Rectal smooth muscle tissue (tissue), 1 donor: ENCODE results near the gene NFKB1.

Source experiments
- H3K27ac ChIP-seq: one replicate; pipeline ENCODE4 v1.7.0; 2013; ENCODE audit warnings: low read depth, low read length, inconsistent platforms
- H3K27me3 ChIP-seq: one replicate; pipeline ENCODE4 v1.7.0; 2013; ENCODE audit warnings: low read length; ENCODE audit not compliant: control insufficient read depth, insufficient read depth
- H3K36me3 ChIP-seq: one replicate; pipeline ENCODE4 v1.7.0; 2013; ENCODE audit warnings: low read length; ENCODE audit not compliant: control insufficient read depth, insufficient read depth
- H3K4me1 ChIP-seq: one replicate; pipeline ENCODE4 v1.7.0; 2013; ENCODE audit warnings: low read length; ENCODE audit not compliant: control insufficient read depth, insufficient read depth
- H3K4me3 ChIP-seq: one replicate; pipeline ENCODE4 v1.7.0; 2013; ENCODE audit warnings: low read length
- H3K9ac ChIP-seq: one replicate; pipeline ENCODE4 v1.7.0; 2013; ENCODE audit warnings: low read length

Gene NFKB1

GRCh38 chr4:102503301-102503746 lies 2.2 kb downstream of the NFKB1 start:
- no peak overlapping the region for H3K27ac ChIP-seq
- H3K27me3 ChIP-seq = no peaks in the 10 kb centered on the region
- H3K36me3 ChIP-seq = no peaks in the 10 kb centered on the region
- H3K4me1 ChIP-seq = peaks cover 16% of the 10 kb centered on the region
- peak overlapping the region; percentile 40 for H3K4me3 ChIP-seq
- H3K9ac ChIP-seq = no peak overlapping the region

- Histone ChIP-seq H3K4me1 (peaks cover 16% of the 10 kb centered on the region), H3K4me3 (peak overlapping the region; percentile 40), H3K36me3 (no peaks in the 10 kb centered on the region), H3K27me3 (no peaks in the 10 kb centered on the region), H3K9ac (no peak overlapping the region), H3K27ac (no peak overlapping the region)
Measured at GRCh38 chr4:102503831-102504786, 3.0 kb downstream of the NFKB1 start.

GRCh38 chr4:102504941-102505340 lies 3.8 kb downstream of the NFKB1 start:
- H3K9ac ChIP-seq = no peak overlapping the region
- no peaks in the 10 kb centered on the region for H3K27me3 ChIP-seq
- H3K4me1 ChIP-seq = peaks cover 14% of the 10 kb centered on the region
- H3K27ac ChIP-seq = no peak overlapping the region
- H3K4me3 ChIP-seq = no peak overlapping the region
- H3K36me3 ChIP-seq = no peaks in the 10 kb centered on the region

DNA sequence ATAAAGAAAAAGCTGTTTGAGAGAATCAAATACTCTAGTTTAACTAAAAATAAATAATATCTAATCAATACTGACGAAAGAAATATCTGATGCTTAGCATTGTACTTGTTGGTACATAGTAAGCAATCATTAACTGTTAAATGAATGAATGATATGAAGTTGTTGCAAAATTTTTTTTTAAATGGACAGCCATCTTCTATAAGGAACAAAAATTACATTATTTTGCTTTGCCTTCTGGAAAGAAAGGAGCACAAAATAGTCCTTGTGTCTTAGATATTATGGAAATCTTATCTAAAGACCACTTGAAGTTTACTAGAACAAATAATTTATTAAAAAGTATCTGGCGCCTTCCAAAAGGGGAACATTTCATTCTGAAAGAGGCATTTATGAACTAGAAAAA lies 4.5 kb downstream of the NFKB1 start:
- Histone ChIP-seq H3K27me3 (no peaks in the 10 kb centered on the region), H3K27ac (no peak overlapping the region), H3K36me3 (no peaks in the 10 kb centered on the region), H3K4me1 (peaks cover 11% of the 10 kb centered on the region), H3K4me3 (no peak overlapping the region), H3K9ac (no peak overlapping the region)

DNA sequence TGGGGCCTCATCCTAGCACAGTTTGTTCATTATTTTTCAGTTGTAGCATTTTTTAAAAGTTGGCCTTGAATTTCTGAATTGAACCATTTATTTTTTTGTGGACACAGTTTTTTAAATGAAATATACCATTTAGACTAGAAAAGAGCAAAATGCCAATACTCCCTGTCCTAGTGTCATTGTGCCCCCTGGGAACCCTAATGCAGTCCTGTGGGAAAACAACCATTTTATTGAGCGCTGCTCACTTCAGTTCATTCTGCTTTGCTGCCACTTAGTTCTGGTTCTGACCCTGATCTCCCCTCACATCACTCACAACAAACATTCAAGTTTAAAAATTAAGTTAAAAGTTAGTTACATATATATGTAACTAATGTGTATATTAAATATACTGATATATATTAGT lies 5.4 kb downstream of the NFKB1 start:
- H3K4me3 ChIP-seq = no peak overlapping the region
- H3K9ac ChIP-seq = no peak overlapping the region
- no peaks in the 10 kb centered on the region for H3K36me3 ChIP-seq
- no peaks in the 10 kb centered on the region for H3K27me3 ChIP-seq
- H3K4me1 ChIP-seq = peaks cover 11% of the 10 kb centered on the region
- H3K27ac ChIP-seq = no peak overlapping the region

- no peak overlapping the region for H3K9ac ChIP-seq
- H3K4me1 ChIP-seq = no peaks in the 10 kb centered on the region
- no peak overlapping the region for H3K27ac ChIP-seq
- H3K36me3 ChIP-seq = no peaks in the 10 kb centered on the region
- H3K27me3 ChIP-seq = no peaks in the 10 kb centered on the region
- no peak overlapping the region for H3K4me3 ChIP-seq
Measured at GRCh38 chr4:102511830-102512605, 10.9 kb downstream of the NFKB1 start.

GRCh38 chr4:102514298-102514964 lies 13.3 kb downstream of the NFKB1 start:
- no peak overlapping the region for H3K4me3 ChIP-seq
- H3K4me1 ChIP-seq = peaks cover 8% of the 10 kb centered on the region
- H3K9ac ChIP-seq = no peak overlapping the region
- no peaks in the 10 kb centered on the region for H3K36me3 ChIP-seq
- no peaks in the 10 kb centered on the region for H3K27me3 ChIP-seq
- no peak overlapping the region for H3K27ac ChIP-seq

DNA sequence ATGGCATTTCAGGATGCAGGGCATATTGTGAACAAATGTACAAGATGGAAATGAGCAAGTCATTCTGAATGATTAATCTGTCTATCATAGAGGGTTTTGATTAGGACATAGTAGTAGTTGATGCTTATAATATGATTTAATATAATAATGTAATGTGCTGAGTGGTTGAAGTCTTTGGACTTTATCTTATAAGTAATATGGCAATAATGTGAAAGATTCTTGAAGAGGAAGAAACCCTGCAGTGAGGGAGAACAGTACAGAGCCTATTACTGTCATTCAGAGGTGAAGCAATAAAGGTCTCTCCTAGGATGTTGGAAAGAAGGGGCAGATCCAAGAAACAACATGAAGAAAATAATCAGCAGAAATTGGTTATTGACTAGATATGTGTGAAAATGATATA lies 16.6 kb downstream of the NFKB1 start:
- no peak overlapping the region for H3K4me3 ChIP-seq
- H3K9ac ChIP-seq = no peak overlapping the region
- peaks cover 8% of the 10 kb centered on the region for H3K4me1 ChIP-seq
- H3K36me3 ChIP-seq = no peaks in the 10 kb centered on the region
- no peak overlapping the region for H3K27ac ChIP-seq
- H3K27me3 ChIP-seq = no peaks in the 10 kb centered on the region

GRCh38 chr4:102518703-102519131 lies 17.6 kb downstream of the NFKB1 start:
- Histone ChIP-seq H3K36me3 (no peaks in the 10 kb centered on the region), H3K27me3 (no peaks in the 10 kb centered on the region), H3K27ac (no peak overlapping the region), H3K4me3 (no peak overlapping the region), H3K9ac (no peak overlapping the region), H3K4me1 (peaks cover 8% of the 10 kb centered on the region)

GRCh38 chr4:102519925-102520324 lies 18.8 kb downstream of the NFKB1 start:
- H3K9ac ChIP-seq = no peak overlapping the region
- H3K27ac ChIP-seq = no peak overlapping the region
- no peaks in the 10 kb centered on the region for H3K36me3 ChIP-seq
- H3K4me3 ChIP-seq = no peak overlapping the region
- no peaks in the 10 kb centered on the region for H3K27me3 ChIP-seq
- H3K4me1 ChIP-seq = peaks cover 8% of the 10 kb centered on the region

DNA sequence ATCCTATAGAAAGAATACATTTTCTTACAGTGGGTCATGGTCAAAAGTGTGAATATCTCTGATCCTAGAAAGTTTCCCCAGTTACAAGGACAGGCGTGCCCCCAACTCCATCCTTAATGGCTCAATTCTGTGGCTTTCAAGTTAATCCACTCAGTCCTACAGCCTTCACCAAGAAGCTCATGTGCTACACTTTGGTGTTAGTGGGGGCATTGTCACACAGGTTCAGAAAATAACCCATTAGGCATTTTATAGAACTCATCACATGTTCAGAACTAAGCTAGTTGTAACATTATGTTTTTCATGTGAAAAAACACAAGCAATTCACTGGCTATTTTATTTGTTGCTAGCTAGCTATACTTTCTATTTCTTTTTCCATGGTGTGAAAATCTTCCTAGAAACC lies 20.4 kb downstream of the NFKB1 start:
- Histone ChIP-seq H3K4me3 (no peak overlapping the region), H3K27ac (no peak overlapping the region), H3K36me3 (no peaks in the 10 kb centered on the region), H3K9ac (no peak overlapping the region), H3K27me3 (no peaks in the 10 kb centered on the region), H3K4me1 (peaks cover 8% of the 10 kb centered on the region)

DNA sequence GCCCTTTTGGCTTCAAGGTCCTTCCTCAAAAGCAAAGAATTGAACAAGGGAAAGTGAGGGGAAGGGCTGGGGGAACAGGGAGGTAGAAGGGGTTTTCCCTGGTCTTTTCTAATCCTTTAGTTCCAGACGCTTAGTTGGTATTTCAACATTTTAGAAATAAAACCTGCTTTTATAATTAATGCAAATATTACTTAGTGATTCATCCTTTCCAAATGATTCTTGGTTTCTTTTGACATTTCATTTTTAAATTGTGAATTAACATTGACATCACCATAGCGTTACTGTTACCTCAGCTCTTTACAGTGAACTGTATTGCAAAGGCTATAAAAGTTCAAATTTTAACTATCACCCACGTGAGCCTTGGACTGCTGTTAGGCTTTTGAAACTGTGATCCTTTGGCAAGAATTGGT lies 20.9 kb downstream of the NFKB1 start:
- H3K27me3 ChIP-seq = no peaks in the 10 kb centered on the region
- no peak overlapping the region for H3K9ac ChIP-seq
- no peaks in the 10 kb centered on the region for H3K36me3 ChIP-seq
- H3K4me1 ChIP-seq = peaks cover 8% of the 10 kb centered on the region
- no peak overlapping the region for H3K4me3 ChIP-seq
- no peak overlapping the region for H3K27ac ChIP-seq
